Mesodermal cell (in vitro differentiated cells): ENCODE results near the gene C19orf47.

ENCODE experiments used
- H3K27ac ChIP-seq: 2 replicates; pipeline ENCODE4 v1.7.0; 2013; ENCODE audit warnings: mild to moderate bottlenecking, low read depth, low read length, moderate library complexity; ENCODE audit not compliant: severe bottlenecking
- H3K36me3 ChIP-seq: 2 replicates; pipeline ENCODE4 v1.7.1; 2013; ENCODE audit warnings: mild to moderate bottlenecking, low read length, moderate library complexity; ENCODE audit not compliant: control insufficient read depth, insufficient read depth
- H3K4me1 ChIP-seq: one replicate; pipeline ENCODE4 v1.7.1; 2013; ENCODE audit warnings: mild to moderate bottlenecking, low read length; ENCODE audit not compliant: insufficient read depth, control insufficient read depth, poor library complexity, severe bottlenecking
- H3K4me3 ChIP-seq: 2 replicates; pipeline ENCODE4 v1.7.0; 2013; ENCODE audit warnings: low read length, control low read depth, mild to moderate bottlenecking; ENCODE audit not compliant: insufficient read depth, poor library complexity, severe bottlenecking; ENCODE audit errors: extremely low read depth
- H3K9me3 ChIP-seq: 2 replicates; pipeline ENCODE4 v1.7.1; 2013; ENCODE audit warnings: mild to moderate bottlenecking, low read length, moderate library complexity; ENCODE audit not compliant: control insufficient read depth
- WGBS, 2 experiments: methylation state at CpG; one replicate each; pipeline ENCODE4 v1.1.5; 2013; ENCODE audit warnings: missing lambda C conversion rate in 2 of 2; ENCODE audit not compliant: insufficient coverage in 2 of 2; 5-methylcytosine and 5-hydroxymethylcytosine counted together

Gene C19orf47

DNA sequence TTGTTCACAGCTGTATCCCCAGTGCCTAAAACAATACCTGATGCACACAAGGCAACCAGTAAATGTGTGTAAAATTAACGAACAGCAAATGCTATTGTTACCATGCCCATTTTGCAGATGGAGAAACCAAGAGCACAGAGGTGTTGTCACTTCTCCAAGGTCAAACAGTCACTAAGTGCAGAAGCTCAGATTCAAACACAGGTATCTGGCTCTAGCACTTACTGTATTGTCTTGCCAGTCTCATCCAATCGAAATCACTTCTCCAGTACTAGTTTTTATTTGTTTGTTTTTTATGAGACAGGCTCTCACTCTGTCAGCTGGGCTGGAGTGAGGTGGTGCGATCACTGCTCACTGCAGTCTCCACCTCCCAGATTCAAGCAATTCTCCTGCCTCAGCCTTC lies 14.0 kb upstream of the C19orf47 start:
- Histone ChIP-seq H3K4me1 (peaks cover 24% of the 10 kb centered on the region), H3K27ac (no peak overlapping the region), H3K4me3 (no peak overlapping the region), H3K9me3 (no peaks in the 10 kb centered on the region), H3K36me3 (peaks cover 17% of the 10 kb centered on the region)
- 100% methylated on average over 1 to 3 of the region's 3 CpGs for WGBS, 2 experiments

DNA sequence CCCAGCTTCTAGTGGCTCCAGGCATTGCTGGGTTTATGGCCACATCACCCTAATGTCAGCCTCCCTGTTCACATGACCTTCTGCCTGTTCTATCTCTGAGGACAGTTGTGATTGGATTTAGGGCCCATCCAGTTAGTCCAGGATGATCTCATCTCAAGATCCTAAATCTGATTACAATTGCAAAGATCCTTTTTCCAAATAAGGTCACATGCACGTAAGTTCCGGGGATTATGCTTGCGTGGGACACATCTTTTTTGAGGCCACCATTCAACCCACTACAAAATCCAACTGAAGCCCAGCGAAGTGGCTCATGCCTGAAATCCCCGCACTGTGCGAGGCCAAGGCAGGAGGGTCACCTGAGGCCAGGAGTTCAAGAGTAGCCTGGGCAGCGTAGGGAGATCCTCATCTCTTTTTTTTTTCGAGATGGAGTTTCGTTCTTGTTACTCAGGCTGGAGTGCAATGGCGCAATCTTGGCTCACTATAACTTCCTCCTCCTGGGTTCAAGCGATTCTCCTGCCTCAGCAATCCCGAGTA lies 12.6 kb upstream of the C19orf47 start:
- no peak overlapping the region for H3K4me3 ChIP-seq
- H3K36me3 ChIP-seq, result peaks cover 15% of the 10 kb centered on the region
- peaks cover 11% of the 10 kb centered on the region for H3K4me1 ChIP-seq
- no peak overlapping the region for H3K27ac ChIP-seq
- 94% methylated on average over 10 to 12 of the region's 12 CpGs for WGBS, 2 experiments
- no peaks in the 10 kb centered on the region for H3K9me3 ChIP-seq

DNA sequence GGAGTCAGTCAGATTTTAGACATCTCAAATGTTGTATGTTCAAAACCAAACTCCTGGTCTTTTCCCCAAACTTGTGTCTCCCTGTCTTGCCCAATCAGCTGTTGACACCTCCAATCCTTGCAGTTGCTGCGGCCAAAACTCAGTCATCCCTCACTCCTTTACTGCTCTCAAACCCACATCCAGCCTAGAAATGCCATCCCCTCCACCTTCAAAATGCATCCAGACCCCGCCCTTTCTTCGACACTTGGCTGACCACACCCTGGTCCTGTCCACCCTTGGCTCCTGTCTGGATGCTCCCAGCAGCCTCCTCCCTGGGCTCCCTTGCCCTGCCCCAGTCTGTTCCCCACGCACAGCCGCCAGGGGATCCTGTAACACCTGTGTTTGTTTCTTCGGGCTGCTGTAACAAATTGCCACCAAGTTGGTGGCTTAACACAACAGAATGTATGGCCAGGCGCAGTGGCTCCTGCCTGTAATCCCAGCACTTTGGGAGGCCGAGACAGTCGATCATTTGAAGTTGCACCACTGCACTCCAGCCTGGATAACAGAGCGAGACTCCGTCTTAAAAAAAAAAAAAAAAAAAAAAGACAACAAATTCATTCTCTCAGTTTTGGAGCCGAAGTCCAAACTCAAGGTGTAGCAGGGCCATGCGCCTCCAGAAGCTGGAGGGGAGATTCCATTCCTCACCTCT lies 12.0 kb upstream of the C19orf47 start:
- WGBS, 2 experiments, result 93 to 96% methylated on average over 9 to 10 of the region's 13 CpGs
- Histone ChIP-seq H3K27ac (no peak overlapping the region), H3K9me3 (no peaks in the 10 kb centered on the region), H3K4me1 (peaks cover 11% of the 10 kb centered on the region), H3K36me3 (peaks cover 15% of the 10 kb centered on the region), H3K4me3 (no peak overlapping the region)

DNA sequence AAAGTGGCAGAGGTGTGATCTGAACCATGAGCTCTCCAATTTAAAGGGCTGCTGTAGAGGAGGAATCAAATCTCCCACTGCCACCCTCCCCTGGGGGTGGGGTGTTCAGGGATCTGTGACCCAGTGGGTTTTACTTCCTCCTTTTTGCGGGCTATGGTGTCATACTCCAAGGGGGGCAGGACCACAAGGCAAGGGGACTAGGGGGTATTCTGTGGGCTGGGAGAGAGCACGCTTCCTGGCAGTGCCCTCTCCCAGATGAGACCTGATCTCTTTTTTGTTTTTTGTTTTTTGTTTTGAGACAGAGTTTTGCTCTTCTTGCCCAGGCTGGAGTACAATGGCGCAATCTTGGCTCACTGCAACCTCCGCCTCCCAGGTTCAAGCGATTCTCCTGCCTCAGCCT lies 10.6 kb upstream of the C19orf47 start:
- WGBS, 2 experiments, result 100% methylated on average over 1 of the region's 5 CpGs
- no peaks in the 10 kb centered on the region for H3K9me3 ChIP-seq
- no peak overlapping the region for H3K4me3 ChIP-seq
- H3K36me3 ChIP-seq, result peaks cover 15% of the 10 kb centered on the region
- no peak overlapping the region for H3K27ac ChIP-seq
- H3K4me1 ChIP-seq, result peaks cover 11% of the 10 kb centered on the region

DNA sequence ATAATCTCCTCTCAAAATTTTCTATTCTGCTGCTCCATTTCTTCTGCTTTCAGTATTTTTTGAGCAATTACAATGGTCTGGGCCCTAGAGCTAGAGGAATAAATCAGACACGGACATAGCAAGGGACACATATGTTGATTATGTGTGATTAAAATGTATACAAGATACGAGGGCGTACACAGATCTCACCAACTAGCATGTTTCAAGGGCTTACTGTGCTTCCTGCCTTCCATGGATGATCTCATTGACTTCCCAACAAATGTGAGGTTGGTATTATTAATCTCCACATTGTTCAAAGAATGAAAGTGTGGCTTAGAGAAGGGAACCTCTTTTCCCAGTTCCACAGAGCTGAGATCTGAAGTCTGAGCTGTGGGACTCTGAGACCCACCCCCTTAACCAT lies 9.4 kb upstream of the C19orf47 start:
- no peak overlapping the region for H3K4me3 ChIP-seq
- peaks cover 3% of the 10 kb centered on the region for H3K4me1 ChIP-seq
- no peak overlapping the region for H3K27ac ChIP-seq
- H3K36me3 ChIP-seq, result peaks cover 15% of the 10 kb centered on the region
- 100% methylated on average over 1 to 3 of the region's 3 CpGs for WGBS, 2 experiments
- no peaks in the 10 kb centered on the region for H3K9me3 ChIP-seq

DNA sequence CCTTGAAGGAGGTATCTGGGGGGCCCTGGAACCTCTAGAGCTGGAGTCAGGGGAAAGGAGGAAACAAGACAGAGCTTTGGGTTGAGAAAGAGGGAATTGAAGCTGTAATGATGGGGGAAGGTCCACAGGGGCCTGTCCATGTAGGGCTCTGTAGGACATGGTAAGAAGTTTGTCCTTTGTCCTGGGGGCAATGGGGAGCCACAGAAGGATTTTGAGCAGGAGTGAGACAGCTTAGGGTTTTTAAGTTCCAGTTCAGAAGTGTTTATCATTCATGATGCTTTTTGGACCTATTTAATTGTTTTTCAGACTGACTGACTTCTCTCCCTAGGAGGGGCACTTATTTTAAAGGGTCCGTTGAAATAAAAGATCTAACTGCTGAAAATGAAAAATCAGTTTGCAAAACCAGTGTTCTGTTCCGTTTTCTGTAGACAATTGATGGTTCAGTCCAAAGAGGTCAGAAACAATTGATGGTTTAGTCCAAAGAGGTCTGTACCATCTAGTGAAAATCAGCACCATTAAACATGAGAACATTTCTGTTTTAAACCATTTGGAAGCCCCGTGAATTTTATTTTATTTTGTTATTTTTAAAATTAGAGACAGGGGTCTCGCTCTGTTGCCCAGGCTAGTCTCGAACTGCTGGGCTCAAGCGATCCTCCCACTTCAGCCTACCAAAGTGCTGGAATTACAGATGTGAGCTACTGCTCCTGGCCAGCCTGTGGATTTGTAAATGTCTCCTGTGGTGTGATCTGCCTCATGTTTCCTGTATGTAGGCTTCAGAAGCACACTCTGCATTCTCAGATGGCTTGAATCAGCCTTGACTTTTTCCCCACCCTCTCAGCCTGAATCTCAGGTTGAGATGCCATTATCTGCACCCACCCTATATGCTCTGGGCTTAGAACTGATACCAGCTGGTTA lies 8.7 kb upstream of the C19orf47 start:
- H3K9me3 ChIP-seq, result no peaks in the 10 kb centered on the region
- peaks cover 15% of the 10 kb centered on the region for H3K36me3 ChIP-seq
- 84 to 95% methylated on average over 2 to 3 of the region's 6 CpGs for WGBS, 2 experiments
- H3K4me1 ChIP-seq, result peaks cover 3% of the 10 kb centered on the region
- no peak overlapping the region for H3K4me3 ChIP-seq
- no peak overlapping the region for H3K27ac ChIP-seq

DNA sequence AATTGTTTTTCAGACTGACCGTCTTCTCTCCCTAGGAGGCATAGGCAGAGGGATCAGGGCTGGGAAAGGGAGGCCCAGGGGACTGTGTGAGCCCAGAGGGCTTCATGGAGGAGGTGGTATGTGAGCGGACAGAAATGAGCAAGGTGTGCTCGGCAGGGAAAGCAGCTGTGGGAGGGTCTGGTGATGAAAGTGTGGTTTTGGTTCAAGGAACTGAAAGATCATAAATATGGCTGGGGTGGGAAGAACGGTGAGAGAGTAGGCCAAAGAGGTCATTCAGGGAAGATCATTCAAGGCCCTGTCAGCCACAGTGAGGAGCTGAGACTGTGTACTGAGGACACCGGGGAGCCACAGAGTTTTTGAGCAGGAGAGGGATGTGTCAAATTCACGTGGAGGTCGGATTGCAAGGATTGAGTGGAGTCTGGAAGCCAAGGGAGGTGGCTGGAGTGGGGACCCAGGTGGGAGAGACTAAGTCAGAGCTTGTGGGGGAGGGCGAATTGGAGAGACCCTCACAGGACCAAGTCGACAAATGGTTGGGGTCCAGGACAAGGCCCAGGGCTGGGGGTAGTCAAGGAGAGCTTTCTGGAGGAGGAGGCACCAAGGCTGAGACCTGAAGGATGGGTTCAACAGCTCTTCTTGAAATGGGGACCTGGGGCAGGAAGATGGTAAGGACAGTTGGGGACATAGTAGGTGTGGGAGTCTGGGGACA lies 7.9 kb upstream of the C19orf47 start:
- 95 to 99% methylated on average over 8 to 9 of the region's 9 CpGs for WGBS, 2 experiments
- Histone ChIP-seq H3K4me1 (peaks cover 3% of the 10 kb centered on the region), H3K9me3 (no peaks in the 10 kb centered on the region), H3K4me3 (no peak overlapping the region), H3K36me3 (peaks cover 15% of the 10 kb centered on the region), H3K27ac (no peak overlapping the region)

DNA sequence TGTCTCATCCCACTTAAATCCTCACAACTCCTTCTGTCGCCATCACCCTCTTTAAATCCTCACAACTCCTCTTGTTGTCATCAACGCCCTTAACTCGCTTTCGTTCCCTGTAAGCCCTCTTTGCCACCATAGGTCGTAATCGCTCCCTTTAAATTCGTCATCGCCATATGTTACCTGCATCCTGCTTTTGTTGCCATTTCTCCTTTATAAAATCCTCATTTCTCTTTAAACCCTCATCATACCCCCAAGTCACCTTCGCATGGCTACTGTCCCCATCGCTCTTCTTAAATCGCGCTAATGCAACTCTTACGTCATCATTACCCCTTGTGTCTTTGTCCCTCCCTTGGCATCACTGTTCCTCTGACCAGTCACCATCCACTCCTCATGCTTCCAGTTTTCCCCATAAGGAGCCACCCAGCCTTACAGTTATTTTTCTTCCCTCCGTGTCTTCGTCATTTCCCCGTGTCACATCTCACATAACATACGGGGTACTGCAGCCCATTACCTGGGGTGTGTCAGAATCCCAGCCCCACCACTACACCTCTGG lies 837 bp upstream of the C19orf47 start:
- H3K27ac ChIP-seq, result no peak overlapping the region

DNA sequence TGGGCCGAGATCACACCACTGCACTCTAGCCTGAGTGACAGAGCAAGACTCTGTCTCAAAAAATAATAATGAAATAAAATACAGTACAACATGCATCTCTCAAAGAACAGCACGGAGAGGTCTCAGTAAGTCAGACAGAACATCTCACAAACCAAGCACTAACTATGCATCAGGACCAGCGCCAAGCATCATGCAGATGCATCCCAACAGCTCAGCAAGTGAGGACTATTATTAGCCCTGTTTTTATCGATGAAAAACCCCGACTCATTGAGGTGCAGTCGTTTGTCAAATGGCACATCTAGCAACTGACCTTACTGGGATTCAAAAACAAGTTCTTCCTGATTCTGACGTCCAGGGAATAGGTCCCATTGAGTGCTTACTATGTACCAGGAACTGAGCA lies 3.8 kb downstream of the C19orf47 start:
- Histone ChIP-seq H3K9me3 (no peaks in the 10 kb centered on the region), H3K4me3 (no peak overlapping the region), H3K4me1 (no peaks in the 10 kb centered on the region), H3K27ac (no peak overlapping the region), H3K36me3 (peaks cover 23% of the 10 kb centered on the region)
- 93 to 99% methylated on average over 6 of the region's 7 CpGs for WGBS, 2 experiments

More for the DNA sequence above, 837 bp upstream of the C19orf47 start:
- no peaks in the 10 kb centered on the region for H3K4me1 ChIP-seq
- 17 to 19% methylated on average over 17 of the region's 17 CpGs for WGBS, 2 experiments
- H3K9me3 ChIP-seq, result no peaks in the 10 kb centered on the region
- H3K4me3 ChIP-seq, result peak overlapping the region; percentile 81
- H3K36me3 ChIP-seq, result peaks cover 6% of the 10 kb centered on the region

DNA sequence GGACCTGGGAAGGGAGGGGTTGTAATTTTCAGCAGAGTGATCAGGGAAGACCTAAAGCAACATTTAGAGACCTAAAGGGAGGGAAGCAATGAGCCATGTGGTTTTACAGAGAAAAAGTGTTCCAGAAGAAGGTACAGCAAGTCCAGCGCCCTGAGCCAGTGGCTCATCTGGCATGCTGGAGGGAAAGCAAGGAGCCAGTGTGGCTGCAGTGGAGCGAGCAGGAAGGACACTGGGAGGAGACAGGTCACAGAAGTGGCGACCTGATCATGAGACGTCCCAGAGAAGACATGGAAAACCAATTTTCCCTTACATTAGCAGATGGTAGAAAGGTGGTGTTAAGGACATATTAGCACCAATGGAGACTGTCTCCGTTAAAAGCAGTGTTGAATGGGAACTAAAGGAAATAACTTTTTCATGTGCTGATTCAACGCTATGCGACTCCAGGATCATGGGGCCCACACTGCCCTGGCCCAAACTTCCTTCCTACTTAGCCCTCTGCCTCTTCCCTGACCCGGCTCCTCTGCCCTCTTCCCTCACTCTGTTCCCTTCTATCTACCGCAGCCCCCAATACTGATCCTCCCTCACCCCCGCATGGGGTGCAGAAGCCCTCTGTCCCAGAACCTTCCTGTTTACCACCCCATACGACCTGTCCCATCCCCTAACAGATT lies 5.4 kb downstream of the C19orf47 start:
- no peak overlapping the region for H3K27ac ChIP-seq
- H3K4me1 ChIP-seq, result no peaks in the 10 kb centered on the region
- no peaks in the 10 kb centered on the region for H3K9me3 ChIP-seq
- 93 to 97% methylated on average over 8 of the region's 11 CpGs for WGBS, 2 experiments
- H3K36me3 ChIP-seq, result peaks cover 33% of the 10 kb centered on the region
- H3K4me3 ChIP-seq, result no peak overlapping the region
